OCI-LY3 (cell line): ENCODE results near the gene ZYX.

Source experiments
- CTCF ChIP-seq: fragments of 200-600, 300-600 bp; sonication (generic); IDR thresholded peaks from 2 replicates; pipeline ENCODE4 v1.5.1; 2014; ENCODE audit warnings: antibody characterized with exemption, low read length, low read depth
- EZH2phosphoT487 ChIP-seq: fragments of 200-600 bp; shearing (Covaris generic); IDR thresholded peaks from 2 replicates; pipeline ENCODE4 v1.6.1; 2018; ENCODE audit warnings: antibody characterized with exemption, mixed run types, low read depth

- no peak for TF ChIP-seq CTCF
- no peak for TF ChIP-seq EZH2phosphoT487
Measured at GRCh38 chr7:143431109-143431508, 50.0 kb downstream of the ZYX start.
